Pons (tissue), 1 donor: Measurements from ENCODE around the gene GATA6.

Source experiments
- DNase-seq: peaks from one replicate; pipeline ENCODE4 v3.0.0-alpha.2; 2016; ENCODE audit warnings: low spot score

Gene GATA6

GRCh38 chr18:22166069-22166950, 3.1 kb upstream of the GATA6 start:
- DNase-seq: no peak

GRCh38 chr18:22167091-22167470, 2.3 kb upstream of the GATA6 start:
- no peak for DNase-seq

- no peak for DNase-seq
Observed at GRCh38 chr18:22167471-22168241, 1.7 kb upstream of the GATA6 start.

- DNase-seq: no peak
Observed at GRCh38 chr18:22168360-22168921, 948 bp upstream of the GATA6 start.

GRCh38 chr18:22169889-22170420, 566 bp downstream of the GATA6 start:
- no peak for DNase-seq

GRCh38 chr18:22170421-22171257, 1.2 kb downstream of the GATA6 start:
- no peak for DNase-seq

- no peak for DNase-seq
Observed at GRCh38 chr18:22171258-22172119, 2.1 kb downstream of the GATA6 start.

- DNase-seq: no peak
Observed at GRCh38 chr18:22172120-22172582, 2.8 kb downstream of the GATA6 start.

GRCh38 chr18:22172594-22173049, 3.2 kb downstream of the GATA6 start:
- no peak for DNase-seq

- DNase-seq: no peak
Observed at GRCh38 chr18:22173221-22173927, 4.0 kb downstream of the GATA6 start.

GRCh38 chr18:22173928-22174301, 4.5 kb downstream of the GATA6 start:
- DNase-seq: no peak

GRCh38 chr18:22174341-22175145, 5.2 kb downstream of the GATA6 start:
- no peak for DNase-seq

- no peak for DNase-seq
Observed at GRCh38 chr18:22175346-22175745, 6.0 kb downstream of the GATA6 start.

GRCh38 chr18:22176420-22177326, 7.3 kb downstream of the GATA6 start:
- DNase-seq: no peak

- DNase-seq: no peak
Observed at GRCh38 chr18:22177327-22177871, 8.0 kb downstream of the GATA6 start.

- no peak for DNase-seq
Observed at GRCh38 chr18:22179174-22179573, 9.8 kb downstream of the GATA6 start.

GRCh38 chr18:22179631-22180030, 10.2 kb downstream of the GATA6 start:
- DNase-seq: no peak

- no peak for DNase-seq
Observed at GRCh38 chr18:22180722-22181121, 11.3 kb downstream of the GATA6 start.
